Measurements from ENCODE around the gene TEX101. TPM values are rescaled to one million over a fixed set of nuclear protein-coding genes. Genes with fewer than 3 reads are reported as not detected.
A peak's percentile ranks its signal among the peaks of the same experiment; 100 is the strongest.
"Not testable (repeated sequence)": the region's sequence is repeated elsewhere in the genome, so short reads cannot be mapped to it uniquely, and the experiment has no call there.

Gene TEX101
- total RNA-seq, 1 donor from 2014 or later, result not detected

DNA sequence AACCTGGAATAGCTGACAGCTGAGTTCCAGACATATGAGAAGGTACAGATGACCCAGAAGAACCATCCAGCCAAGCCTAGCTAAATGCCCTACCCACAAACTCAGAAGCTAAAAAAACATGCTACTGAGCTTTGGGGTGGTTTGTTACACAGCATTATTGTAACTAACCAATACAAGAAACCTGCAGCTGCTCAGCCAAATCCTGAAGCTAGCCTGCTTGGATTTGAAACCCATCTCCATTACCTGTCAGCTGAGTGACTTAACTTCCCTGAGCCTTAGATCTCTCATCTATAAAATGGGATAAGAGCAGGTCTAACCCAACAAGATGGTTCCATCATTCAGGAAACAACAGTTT is 25.0 kb downstream of the TEX101 start:
- TF ChIP-seq, protein P1, sequence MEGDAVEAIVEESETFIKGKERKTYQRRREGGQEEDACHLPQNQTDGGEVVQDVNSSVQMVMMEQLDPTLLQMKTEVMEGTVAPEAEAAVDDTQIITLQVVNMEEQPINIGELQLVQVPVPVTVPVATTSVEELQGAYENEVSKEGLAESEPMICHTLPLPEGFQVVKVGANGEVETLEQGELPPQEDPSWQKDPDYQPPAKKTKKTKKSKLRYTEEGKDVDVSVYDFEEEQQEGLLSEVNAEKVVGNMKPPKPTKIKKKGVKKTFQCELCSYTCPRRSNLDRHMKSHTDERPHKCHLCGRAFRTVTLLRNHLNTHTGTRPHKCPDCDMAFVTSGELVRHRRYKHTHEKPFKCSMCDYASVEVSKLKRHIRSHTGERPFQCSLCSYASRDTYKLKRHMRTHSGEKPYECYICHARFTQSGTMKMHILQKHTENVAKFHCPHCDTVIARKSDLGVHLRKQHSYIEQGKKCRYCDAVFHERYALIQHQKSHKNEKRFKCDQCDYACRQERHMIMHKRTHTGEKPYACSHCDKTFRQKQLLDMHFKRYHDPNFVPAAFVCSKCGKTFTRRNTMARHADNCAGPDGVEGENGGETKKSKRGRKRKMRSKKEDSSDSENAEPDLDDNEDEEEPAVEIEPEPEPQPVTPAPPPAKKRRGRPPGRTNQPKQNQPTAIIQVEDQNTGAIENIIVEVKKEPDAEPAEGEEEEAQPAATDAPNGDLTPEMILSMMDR (conservative IDR thresholded peaks at IDR 0.05), result no peak

GRCh38 chr19:43441716-43442115 is 27.0 kb downstream of the TEX101 start:
- H3K27ac Mint-ChIP-seq, result no peak overlapping the region
- H3K4me1 Mint-ChIP-seq (ENCODE audit: unreplicated experiment), result no peaks in the 10 kb centered on the region
- peaks cover 10% of the 10 kb centered on the region for H3K27me3 Mint-ChIP-seq

More for the DNA sequence above, 25.0 kb downstream of the TEX101 start:
- Mint-ChIP-seq H3K4me1 (ENCODE audit: unreplicated experiment) (no peaks in the 10 kb centered on the region), H3K36me3 (no peaks in the 10 kb centered on the region), H3K27ac (no peak overlapping the region), H3K9me3 (no peaks in the 10 kb centered on the region), H3K4me3 (no peak overlapping the region), H3K27me3 (peaks cover 10% of the 10 kb centered on the region)
- DNase-seq (ENCODE audit: extremely low spot score, unreplicated experiment), result no peak

DNA sequence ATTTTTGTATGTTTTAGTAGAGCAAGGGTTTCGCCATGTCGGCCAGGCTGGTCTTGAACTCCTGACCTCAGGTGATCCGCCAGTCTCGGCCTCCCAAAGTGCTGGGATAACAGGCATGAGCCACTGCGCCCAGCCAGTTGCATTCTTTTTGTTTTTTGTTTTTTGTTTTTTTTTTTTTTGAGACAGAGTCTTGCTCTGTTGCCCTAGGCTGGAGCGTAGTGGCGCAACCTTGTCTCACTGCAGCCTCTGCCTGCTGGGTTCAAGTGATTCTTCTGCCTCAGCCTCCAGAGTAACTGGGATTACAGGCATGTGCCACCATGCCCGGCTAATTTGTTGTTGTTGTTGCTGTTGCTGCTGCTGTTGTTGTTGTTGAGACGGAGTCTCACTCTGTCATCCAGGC is 29.4 kb downstream of the TEX101 start:
- peaks cover 13% of the 10 kb centered on the region for H3K27me3 Mint-ChIP-seq
- not testable (repeated sequence) for H3K36me3 Mint-ChIP-seq

More at GRCh38 chr19:43441716-43442115, 27.0 kb downstream of the TEX101 start:
- Mint-ChIP-seq H3K9me3 (no peaks in the 10 kb centered on the region), H3K36me3 (no peaks in the 10 kb centered on the region), H3K4me3 (no peak overlapping the region)
- TF ChIP-seq, protein P1 (conservative IDR thresholded peaks at IDR 0.05), result no peak
- DNase-seq (ENCODE audit: extremely low spot score, unreplicated experiment), result no peak

GRCh38 chr19:43444531-43445287 is 30.0 kb downstream of the TEX101 start:
- no peak for DNase-seq (ENCODE audit: extremely low spot score, unreplicated experiment)
- Mint-ChIP-seq H3K27me3 (peaks cover 13% of the 10 kb centered on the region), H3K27ac (no peak overlapping the region), H3K9me3 (no peaks in the 10 kb centered on the region), H3K36me3 (no peaks in the 10 kb centered on the region), H3K4me3 (no peak overlapping the region), H3K4me1 (ENCODE audit: unreplicated experiment) (peaks cover 4% of the 10 kb centered on the region)
- TF ChIP-seq, protein P1 (conservative IDR thresholded peaks at IDR 0.05), result no peak

More for the DNA sequence above, 29.4 kb downstream of the TEX101 start:
- not testable (repeated sequence) for H3K27ac Mint-ChIP-seq; H3K4me3 Mint-ChIP-seq; H3K4me1 Mint-ChIP-seq (ENCODE audit: unreplicated experiment); DNase-seq (ENCODE audit: extremely low spot score, unreplicated experiment); H3K9me3 Mint-ChIP-seq

GRCh38 chr19:43445426-43445825 is 30.7 kb downstream of the TEX101 start:
- Mint-ChIP-seq H3K36me3 (no peaks in the 10 kb centered on the region), H3K27me3 (peaks cover 11% of the 10 kb centered on the region), H3K4me1 (ENCODE audit: unreplicated experiment) (peaks cover 4% of the 10 kb centered on the region), H3K27ac (no peak overlapping the region), H3K9me3 (no peaks in the 10 kb centered on the region), H3K4me3 (no peak overlapping the region)
- DNase-seq (ENCODE audit: extremely low spot score, unreplicated experiment), result no peak
- TF ChIP-seq, protein P1 (conservative IDR thresholded peaks at IDR 0.05), result no peak

GRCh38 chr19:43446746-43447489 is 32.2 kb downstream of the TEX101 start:
- H3K27me3 Mint-ChIP-seq, result peaks cover 6% of the 10 kb centered on the region
- TF ChIP-seq, protein P1 (conservative IDR thresholded peaks at IDR 0.05), result peak; percentile 97
- H3K9me3 Mint-ChIP-seq, result no peaks in the 10 kb centered on the region
- peaks cover 4% of the 10 kb centered on the region for H3K4me1 Mint-ChIP-seq (ENCODE audit: unreplicated experiment)
- DNase-seq (ENCODE audit: extremely low spot score, unreplicated experiment), result peak; percentile 79
- peak overlapping the region; percentile 64 for H3K27ac Mint-ChIP-seq
- H3K36me3 Mint-ChIP-seq, result no peaks in the 10 kb centered on the region
- H3K4me3 Mint-ChIP-seq, result no peak overlapping the region
